Astrocyte (in vitro differentiated cells and primary cell): Measurements from ENCODE around the gene HNRNPA0.

Experiments used
- CTCF ChIP-seq: IDR thresholded peaks from 2 replicates; pipeline ENCODE4 v1.5.1; 2011; ENCODE audit warnings: low read depth, mild to moderate bottlenecking, inconsistent platforms, low read length, moderate library complexity; ENCODE audit not compliant: insufficient read depth
- EZH2 ChIP-seq: IDR thresholded peaks from 2 replicates; pipeline ENCODE4 v1.6.1; 2012; ENCODE audit warnings: mild to moderate bottlenecking, low read length, inconsistent platforms; ENCODE audit not compliant: insufficient read depth

- TF ChIP-seq CTCF: no peak
- no peak for TF ChIP-seq EZH2
These were observed 20.2 kb downstream of the HNRNPA0 start for GRCh38 chr5:137733922-137734321.
